ENCODE data around the gene CRTC1. TPM values are rescaled to one million over a fixed set of nuclear protein-coding genes. Genes with fewer than 3 reads are reported as not detected.
A peak's percentile ranks its signal among the peaks of the same experiment; 100 is the strongest.

Gene CRTC1
- total RNA-seq, 1 donor from 2014 or later = 28.8 TPM

DNA sequence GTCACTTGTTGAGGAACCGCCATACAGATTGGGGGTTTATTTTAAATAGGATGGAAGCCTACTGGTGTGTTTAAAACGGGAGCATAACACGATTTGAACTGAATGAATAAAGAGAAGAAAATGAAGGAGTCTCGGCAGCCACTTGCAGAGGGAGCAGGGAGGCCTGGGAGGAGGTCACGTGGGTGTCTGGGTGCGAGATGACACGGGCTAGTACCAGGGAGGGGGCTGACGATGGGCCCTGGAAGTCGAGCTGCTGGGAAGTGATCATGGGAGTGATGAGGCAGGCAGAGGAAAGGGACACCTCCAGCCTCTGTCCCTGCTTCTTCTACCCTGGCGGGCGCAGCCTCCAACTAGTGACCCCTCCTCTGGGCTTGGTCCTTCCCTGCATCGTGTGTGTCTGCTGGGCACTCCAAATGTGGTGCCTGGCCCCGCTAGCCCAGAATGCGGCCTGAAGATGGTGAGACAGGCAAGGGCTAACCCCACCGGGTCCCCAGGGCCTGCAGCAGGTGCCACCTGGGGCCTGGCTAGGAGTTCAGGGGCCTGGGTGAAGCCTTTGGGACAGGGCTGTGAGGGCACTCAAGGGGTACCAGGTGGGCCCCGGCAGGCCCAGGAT, 35.5 kb downstream of the CRTC1 start:
- H3K27me3 Mint-ChIP-seq (ENCODE audit: unreplicated experiment) = peaks cover 11% of the 10 kb centered on the region
- H3K36me3 Mint-ChIP-seq (ENCODE audit: unreplicated experiment) = peaks cover 6% of the 10 kb centered on the region
- H3K27ac Mint-ChIP-seq (ENCODE audit: unreplicated experiment) = peak overlapping the region; percentile 38
- no peak for TF ChIP-seq CTCF (IDR thresholded peaks at IDR 0.05; ENCODE audit: partially characterized antibody, unreplicated experiment)
- peaks cover 6% of the 10 kb centered on the region for H3K9me3 Mint-ChIP-seq (ENCODE audit: unreplicated experiment)
- peak overlapping the region; percentile 47 for H3K4me3 Mint-ChIP-seq (ENCODE audit: unreplicated experiment)
- DNase-seq = no peak
- H3K4me1 Mint-ChIP-seq (ENCODE audit: low read depth, unreplicated experiment) = peaks cover 23% of the 10 kb centered on the region

DNA sequence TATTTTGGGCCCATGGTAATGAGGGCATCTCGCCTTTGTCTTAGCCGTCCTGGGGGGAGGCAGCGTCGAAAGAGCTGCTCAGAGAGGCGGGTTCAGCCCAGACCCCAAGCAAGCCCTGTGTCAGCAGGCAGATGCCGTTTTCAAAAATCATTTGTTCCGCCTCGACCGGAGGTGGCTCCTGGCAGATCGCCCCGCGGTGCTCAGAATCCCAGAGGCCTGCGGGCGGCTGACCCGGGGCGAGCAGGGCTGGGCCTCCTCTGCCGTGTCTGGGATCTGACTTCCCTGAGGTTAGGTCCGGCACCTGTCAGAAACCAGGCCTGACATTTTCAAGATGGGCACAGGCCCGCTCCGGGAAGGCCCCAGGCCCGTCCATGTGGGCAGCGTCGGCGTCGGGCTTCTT, 36.1 kb downstream of the CRTC1 start:
- Mint-ChIP-seq H3K4me1 (ENCODE audit: low read depth, unreplicated experiment) (peaks cover 29% of the 10 kb centered on the region), H3K27ac (ENCODE audit: unreplicated experiment) (no peak overlapping the region), H3K27me3 (ENCODE audit: unreplicated experiment) (peaks cover 11% of the 10 kb centered on the region), H3K9me3 (ENCODE audit: unreplicated experiment) (peaks cover 6% of the 10 kb centered on the region), H3K4me3 (ENCODE audit: unreplicated experiment) (no peak overlapping the region), H3K36me3 (ENCODE audit: unreplicated experiment) (peaks cover 6% of the 10 kb centered on the region)
- DNase-seq = no peak
- no peak for TF ChIP-seq CTCF (IDR thresholded peaks at IDR 0.05; ENCODE audit: partially characterized antibody, unreplicated experiment)

DNA sequence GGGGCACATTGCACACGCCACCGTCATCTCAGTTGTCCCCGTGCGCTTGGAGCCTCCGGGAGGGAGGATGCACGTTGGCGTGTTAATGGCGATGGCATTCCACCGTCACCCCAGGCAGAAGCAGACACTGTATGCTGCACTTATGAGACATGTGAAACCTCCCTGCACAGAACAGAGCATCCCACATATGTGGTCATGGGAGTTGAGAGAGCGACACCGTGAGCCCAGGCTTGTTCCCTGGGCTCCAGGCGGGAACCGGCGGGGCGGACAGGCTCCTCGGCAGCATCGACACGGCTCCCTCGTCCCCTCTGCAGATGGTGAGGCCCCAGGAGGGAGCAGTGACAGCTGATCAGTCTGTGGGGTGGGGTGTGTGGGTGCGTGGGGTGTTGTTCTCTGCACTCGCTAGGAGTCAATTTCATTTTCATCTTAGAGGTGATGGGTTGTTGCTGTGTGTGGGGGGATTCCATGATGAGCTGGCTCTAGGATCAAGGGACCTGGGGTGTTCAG, 40.4 kb downstream of the CRTC1 start:
- H3K4me3 Mint-ChIP-seq (ENCODE audit: unreplicated experiment) = no peak overlapping the region
- H3K4me1 Mint-ChIP-seq (ENCODE audit: low read depth, unreplicated experiment) = peaks cover 22% of the 10 kb centered on the region
- peak overlapping the region; percentile 75 for H3K27ac Mint-ChIP-seq (ENCODE audit: unreplicated experiment)
- peak; percentile 42 for DNase-seq
- no peaks in the 10 kb centered on the region for H3K36me3 Mint-ChIP-seq (ENCODE audit: unreplicated experiment)
- no peak for TF ChIP-seq CTCF (IDR thresholded peaks at IDR 0.05; ENCODE audit: partially characterized antibody, unreplicated experiment)
- peaks cover 2% of the 10 kb centered on the region for H3K9me3 Mint-ChIP-seq (ENCODE audit: unreplicated experiment)
- H3K27me3 Mint-ChIP-seq (ENCODE audit: unreplicated experiment) = peaks cover 10% of the 10 kb centered on the region

GRCh38 chr19:18725841-18726770, 42.6 kb downstream of the CRTC1 start:
- TF ChIP-seq CTCF (IDR thresholded peaks at IDR 0.05; ENCODE audit: partially characterized antibody, unreplicated experiment) = no peak
- H3K4me3 Mint-ChIP-seq (ENCODE audit: unreplicated experiment) = peak overlapping the region; percentile 46
- H3K27me3 Mint-ChIP-seq (ENCODE audit: unreplicated experiment) = peaks cover 13% of the 10 kb centered on the region
- H3K4me1 Mint-ChIP-seq (ENCODE audit: low read depth, unreplicated experiment) = peaks cover 22% of the 10 kb centered on the region
- peaks cover 3% of the 10 kb centered on the region for H3K9me3 Mint-ChIP-seq (ENCODE audit: unreplicated experiment)
- H3K36me3 Mint-ChIP-seq (ENCODE audit: unreplicated experiment) = no peaks in the 10 kb centered on the region
- peak; percentile 71 for DNase-seq
- H3K27ac Mint-ChIP-seq (ENCODE audit: unreplicated experiment) = peak overlapping the region; percentile 94
